Measurements from ENCODE around the gene SYT8.

DNA sequence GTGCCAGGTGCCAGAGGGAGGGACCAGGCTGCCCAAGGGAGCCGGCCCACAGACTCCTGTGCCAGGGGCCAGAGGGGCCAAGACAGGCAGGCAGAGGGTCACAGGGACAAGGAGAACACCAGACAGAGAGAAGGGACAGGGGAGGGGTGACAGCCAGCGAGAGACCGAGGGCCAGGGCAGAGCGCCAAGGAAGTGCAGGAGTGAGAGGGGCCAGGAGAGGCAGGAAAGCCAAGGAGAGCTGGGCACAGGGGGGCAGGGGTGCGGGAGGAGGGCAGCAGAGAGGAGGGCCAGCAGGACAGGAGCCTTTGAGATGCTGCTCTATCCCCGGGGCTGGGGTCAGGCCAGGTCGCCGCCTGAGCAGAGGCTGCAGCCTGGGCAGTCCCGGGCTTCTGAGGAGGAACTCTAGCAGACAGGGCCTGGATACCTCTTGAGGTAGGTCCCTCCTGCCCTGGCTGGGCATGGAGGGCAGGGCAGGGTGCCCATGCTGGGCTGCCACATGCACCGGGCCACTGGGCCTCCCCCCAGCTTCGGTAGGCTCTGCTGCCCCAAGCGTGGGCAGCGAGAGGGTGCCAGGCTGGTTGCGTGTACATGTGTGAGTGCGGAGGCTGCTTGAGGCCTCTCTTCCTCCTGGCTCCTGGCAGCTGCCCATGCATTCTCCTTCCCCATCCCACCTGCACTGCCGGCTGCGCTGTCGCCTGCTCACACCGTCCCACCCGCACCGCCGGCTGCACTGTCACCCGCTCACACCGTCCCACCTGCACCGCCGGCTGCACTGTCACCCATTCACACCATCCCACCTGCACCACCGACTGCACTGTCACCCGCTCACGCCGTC, 30.3 kb downstream of the SYT8 start:
- TF ChIP-seq BHLHE40 (IDR thresholded peaks at IDR 0.05; ENCODE audit: borderline replicate concordance), result no peak
- no peak for TF ChIP-seq SUZ12 (IDR thresholded peaks at IDR 0.05)
- TF ChIP-seq SP1 (IDR thresholded peaks at IDR 0.05), result no peak
- TF ChIP-seq FOXA1 (IDR thresholded peaks at IDR 0.05), result no peak
- TF ChIP-seq L3MBTL2 (conservative IDR thresholded peaks at IDR 0.05), result no peak
- no peak for TF ChIP-seq NFRKB (IDR thresholded peaks at IDR 0.05)
- TF ChIP-seq ZNF384 (IDR thresholded peaks at IDR 0.05), result no peak
- no peak for TF ChIP-seq FOXM1 (IDR thresholded peaks at IDR 0.05; ENCODE audit: borderline replicate concordance)
- TF ChIP-seq TARDBP (IDR thresholded peaks at IDR 0.05), result no peak
- TF ChIP-seq ELF4 (IDR thresholded peaks at IDR 0.05), result no peak
- no peak for TF ChIP-seq LEF1 (IDR thresholded peaks at IDR 0.05; ENCODE audit: borderline replicate concordance)
- TF ChIP-seq, protein P1, sequence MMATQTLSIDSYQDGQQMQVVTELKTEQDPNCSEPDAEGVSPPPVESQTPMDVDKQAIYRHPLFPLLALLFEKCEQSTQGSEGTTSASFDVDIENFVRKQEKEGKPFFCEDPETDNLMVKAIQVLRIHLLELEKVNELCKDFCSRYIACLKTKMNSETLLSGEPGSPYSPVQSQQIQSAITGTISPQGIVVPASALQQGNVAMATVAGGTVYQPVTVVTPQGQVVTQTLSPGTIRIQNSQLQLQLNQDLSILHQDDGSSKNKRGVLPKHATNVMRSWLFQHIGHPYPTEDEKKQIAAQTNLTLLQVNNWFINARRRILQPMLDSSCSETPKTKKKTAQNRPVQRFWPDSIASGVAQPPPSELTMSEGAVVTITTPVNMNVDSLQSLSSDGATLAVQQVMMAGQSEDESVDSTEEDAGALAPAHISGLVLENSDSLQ (IDR thresholded peaks at IDR 0.05), result no peak
- no peak for TF ChIP-seq CTBP1 (IDR thresholded peaks at IDR 0.05; ENCODE audit: borderline replicate concordance)
